HG03460 (cell line): ENCODE data around the gene RAMP1.
"Not testable (repeated sequence)": the region's sequence is repeated elsewhere in the genome, so short reads cannot be mapped to it uniquely, and the experiment has no call there.

Experiments
- ATAC-seq: cut with Tn5 transposase; IDR thresholded peaks from one replicate; pipeline ENCODE4 v1.9.1; 2021; ENCODE audit not compliant: unreplicated experiment

RAMP1 gene

DNA sequence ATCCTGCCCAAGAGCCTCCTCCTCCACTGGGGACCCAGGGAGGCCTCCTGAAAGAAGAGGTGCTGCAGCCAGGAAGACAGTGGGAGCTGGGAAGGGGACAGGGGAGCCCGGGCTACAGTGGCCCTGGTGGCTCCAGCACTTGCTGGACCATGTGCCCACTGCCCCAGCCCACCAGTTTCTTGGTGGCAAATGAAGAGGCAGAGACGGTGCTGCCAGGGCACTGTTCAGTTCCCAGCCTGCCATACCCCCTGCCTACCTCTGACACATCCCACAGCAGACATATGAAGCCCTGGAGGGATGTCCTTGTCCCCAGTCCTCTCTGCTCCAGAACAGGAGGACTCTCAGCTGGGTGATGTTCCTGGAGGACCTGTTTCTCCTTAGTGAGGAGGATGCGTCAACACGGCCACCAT lies 3.7 kb downstream of the RAMP1 start:
- no peak for ATAC-seq

DNA sequence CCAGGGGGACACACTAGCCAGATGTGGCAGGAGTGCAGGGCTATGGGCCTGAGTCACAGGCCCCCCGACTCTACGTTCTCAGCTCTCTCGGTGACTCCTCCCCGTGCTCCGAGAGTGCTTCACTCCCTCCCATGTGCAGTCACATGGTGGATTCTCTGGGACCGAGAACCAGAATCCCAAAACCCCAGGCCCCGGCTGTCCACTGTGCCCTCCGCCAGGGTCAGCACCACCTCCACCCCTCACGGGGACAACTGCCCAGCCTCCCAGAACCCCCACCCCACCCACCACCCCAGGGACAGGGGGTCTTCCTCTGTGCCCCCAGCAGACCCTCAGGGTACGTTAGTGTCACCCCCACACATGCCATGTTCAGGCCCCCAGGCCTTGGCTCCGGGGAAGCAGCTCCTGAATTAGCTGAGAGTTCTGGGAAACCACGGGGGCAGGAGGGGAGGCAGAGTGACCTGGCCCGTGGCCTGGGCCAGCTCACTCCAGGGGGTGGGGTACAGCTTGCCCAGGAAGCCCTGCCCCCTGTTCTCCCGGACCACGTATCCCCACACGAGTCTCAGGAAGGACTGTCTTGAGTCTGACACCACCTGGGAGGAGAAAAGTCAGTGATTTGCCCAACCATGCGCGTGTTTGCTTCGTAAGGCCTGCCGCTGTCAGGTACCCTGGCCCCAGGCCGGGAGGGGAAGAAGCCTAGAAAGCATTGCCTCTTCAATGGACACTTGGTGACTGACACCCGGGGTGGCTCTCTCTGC lies 4.4 kb downstream of the RAMP1 start:
- ATAC-seq = no peak

DNA sequence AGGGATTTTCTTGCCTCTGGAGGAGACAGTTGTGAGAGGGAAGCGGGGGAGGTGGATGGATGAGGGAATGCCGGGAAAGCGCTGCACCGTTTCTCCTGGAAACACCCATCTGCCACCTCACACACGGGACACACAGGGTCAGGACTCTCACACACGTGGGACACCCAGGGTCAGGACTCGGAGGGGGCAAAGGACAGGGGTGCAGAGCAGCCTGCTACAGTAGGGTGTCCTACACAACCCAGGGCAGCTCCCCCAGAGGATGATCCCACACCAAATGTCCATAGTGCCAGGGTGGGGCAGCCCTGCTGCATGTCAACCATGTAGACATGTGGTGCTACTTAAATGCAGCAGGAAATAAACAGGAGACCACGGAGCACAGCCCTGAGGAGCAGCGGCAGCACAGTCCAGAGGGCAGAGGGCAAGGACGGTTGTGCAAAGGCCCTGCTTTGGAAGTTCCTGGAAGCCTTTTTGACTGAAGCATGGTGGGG lies 5.1 kb downstream of the RAMP1 start:
- ATAC-seq = no peak

DNA sequence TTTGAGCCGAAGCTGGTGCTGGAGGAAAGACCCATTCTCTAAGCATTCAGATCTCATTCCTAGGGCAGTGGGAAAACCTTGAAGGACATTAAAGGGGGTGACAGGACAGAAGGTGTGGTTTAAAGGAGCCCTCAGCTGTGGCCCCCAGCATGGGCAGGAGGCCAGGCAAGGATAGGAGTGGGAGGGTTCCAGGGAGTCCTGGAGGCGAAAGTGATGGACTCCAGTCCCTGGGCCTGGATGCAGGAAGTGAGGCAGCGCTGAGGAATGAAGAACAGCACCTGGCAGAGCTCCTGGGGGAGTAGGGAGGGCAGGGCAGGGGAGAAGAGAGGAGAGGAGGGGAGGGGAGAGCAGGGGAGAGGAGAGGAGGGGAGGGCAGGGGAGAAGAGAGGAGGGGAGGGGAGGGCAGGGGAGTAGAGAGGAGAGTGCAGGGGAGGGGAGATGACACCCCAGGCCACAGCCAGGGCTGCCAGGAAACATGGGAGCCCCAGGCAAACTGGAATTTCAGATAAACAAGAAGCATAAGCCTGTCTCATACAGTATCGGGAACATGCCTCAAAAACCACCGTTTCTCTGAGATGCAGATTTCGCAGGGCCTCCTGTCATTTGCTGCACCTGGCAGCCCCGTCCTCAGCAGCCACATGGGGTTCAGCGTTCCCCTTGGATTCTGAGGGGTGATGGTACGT lies 5.7 kb downstream of the RAMP1 start:
- ATAC-seq = no peak

DNA sequence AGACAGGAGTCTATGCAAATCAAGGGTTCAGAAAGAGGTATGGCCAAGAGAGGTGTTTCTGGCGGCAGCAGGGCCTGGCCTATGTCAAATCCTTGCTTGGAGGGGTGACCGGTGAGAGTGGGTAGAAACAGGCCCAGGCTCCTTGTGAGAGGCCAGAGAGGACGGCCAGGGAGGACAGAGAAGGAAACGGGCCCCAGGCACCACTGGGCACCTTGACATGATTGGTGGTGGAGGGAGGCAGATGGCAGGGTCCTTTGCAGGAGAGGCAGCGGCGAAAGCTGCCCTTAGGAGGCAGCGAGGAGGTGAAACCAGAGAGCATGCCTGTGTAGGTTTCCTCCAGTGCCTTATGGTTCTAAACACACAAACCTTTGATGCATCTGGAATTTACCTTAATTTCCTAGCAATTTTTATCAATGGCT lies 6.2 kb downstream of the RAMP1 start:
- no peak for ATAC-seq

DNA sequence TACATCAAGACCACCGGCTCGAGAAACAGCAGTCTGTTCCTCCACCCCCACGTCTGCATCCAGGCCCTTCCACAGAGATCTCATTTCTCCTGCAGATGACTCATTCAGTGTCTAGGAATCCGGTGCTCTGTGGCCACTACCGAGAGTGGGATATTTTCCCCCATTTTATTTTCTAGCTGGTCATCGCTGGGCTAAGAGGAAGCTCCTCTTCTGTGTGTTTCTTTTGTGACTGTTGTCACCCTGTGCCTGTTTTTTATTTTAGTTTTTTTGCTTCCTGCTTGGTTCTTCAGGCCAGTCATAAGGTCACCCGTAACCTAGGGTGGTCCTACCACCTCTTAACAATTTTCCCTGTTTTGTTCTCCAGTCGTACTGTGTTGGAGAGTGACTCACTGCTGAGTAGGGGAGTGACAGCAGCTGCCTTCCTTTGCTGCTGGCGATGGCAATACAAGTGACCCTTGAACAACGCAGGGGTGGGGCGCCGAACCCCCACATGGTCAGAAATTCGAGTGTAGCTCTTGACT lies 6.7 kb downstream of the RAMP1 start:
- ATAC-seq = no peak

DNA sequence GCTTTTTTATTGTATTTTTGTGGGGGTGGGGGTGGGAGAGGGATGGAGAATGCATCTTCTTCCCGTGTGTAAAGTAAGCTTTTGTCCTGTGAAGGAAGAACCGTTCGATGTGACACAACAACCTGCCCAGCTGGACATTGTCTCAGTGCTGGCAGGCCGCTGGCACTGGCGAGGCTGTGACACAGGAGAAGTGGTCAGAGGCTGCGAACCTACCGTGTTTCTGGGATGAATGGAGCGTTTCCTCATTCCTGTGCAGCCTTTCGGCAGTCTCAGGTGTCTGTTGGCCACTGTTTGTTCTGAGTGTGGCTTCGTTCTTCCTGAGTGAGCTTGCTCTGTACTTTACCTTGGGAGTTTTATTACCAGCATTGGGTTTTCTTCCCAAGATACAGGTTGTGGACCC lies 8.0 kb downstream of the RAMP1 start:
- no peak for ATAC-seq

DNA sequence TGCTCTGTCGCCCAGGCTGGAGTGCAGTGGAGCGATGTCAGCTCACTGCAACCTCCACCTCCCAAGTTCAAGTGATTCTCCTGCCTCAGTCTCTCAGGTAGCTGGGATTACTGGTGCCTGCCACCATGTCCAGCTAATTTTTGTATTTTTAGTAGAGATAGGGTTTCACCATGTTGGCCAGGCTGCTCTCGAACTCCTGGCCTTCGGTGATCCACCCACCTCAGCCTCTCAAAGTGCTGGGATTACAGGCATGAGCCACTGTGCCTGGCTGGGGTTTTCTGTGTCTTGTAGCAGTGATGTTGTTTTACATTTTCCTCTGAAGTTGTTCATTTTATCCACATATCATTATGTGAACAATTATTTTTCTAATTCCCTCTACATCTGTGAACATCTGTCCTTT lies 8.7 kb downstream of the RAMP1 start:
- not testable (repeated sequence) for ATAC-seq

DNA sequence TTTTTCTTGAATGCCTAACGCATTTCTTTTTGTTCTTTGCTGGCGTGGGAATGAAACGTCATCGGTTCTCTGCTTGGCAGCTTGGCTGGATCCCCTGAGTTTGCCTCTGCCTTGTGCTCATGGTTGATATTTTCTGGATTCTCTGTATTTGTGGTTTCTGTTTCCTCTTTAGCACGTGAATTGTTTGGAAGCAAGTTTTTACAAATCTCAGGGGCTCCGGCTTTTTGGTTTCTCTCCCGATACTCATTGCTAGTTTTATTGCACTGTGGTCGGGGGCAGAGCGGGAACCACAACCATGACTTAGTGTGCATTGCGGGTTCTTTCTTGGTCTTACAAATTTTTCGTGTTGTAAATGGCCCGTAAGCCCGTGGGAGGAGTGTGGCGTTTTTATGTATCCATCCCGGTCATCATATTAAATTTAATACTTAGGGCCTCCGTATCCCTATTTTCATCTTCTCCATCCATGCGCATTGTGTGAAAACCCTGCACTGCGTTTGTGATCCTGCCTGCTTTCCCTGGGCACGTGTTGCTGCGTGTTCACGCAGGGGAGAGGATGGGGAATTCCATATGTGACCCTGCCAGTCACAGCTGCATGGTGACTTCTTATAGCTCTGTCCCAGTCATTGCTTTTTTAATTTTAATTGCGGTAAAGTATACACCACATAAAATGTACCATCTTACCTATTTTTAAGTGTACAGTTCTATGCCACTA lies 9.4 kb downstream of the RAMP1 start:
- no peak for ATAC-seq

DNA sequence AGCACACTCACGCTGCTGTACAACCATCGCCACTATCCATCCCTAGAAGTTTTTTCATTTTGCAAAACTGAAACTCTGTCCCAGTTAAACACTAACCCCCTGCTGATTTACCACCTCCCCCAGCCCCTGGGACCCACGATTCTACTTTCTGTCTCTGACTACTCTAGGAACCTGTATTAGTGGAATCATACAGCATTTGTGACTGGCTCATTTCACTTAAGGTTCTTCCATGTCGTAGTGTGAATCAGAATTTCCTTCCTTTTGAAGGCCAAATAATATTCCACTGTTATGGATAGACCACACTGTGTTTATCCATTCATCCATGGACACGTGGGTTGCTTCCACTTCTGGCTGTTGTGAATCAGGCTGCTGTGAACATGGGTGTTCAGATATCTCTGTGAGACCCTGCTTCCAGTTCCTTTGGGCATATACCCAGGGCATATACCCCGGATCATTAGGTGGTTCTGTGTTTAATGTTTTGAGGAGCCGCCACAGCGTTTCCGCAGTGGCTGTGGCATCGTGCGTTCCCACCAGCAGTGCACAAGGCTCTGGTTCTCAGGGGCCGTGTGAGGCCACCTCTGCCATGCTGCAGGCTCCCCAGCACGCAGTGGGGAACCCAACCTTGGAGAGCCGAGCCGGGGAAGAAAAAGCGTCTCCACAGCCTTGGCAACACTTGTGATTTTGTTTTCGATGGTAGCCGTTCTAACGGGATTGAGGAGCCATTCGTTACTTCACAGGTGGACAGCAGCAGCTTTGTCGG lies 10.1 kb downstream of the RAMP1 start:
- no peak for ATAC-seq

DNA sequence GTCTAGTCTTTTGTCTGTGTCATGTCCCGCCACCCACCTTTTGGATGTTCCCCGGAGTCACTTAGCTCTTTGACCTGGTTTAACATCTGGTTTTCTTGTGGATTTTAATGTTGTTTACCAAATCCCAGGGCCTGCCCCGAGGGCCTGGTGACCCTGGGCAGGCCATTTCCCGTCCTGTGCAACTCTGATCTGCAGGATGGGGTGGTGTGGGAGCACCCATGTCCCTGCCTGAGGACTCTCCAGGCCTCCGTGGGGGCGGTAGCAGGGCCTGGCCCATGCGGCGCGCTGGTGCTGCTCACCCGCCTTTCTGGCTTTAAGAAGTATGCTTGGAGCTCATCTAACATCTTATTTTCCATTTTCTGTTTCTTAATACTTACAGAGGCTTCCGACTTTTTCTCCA lies 10.7 kb downstream of the RAMP1 start:
- ATAC-seq = no peak

DNA sequence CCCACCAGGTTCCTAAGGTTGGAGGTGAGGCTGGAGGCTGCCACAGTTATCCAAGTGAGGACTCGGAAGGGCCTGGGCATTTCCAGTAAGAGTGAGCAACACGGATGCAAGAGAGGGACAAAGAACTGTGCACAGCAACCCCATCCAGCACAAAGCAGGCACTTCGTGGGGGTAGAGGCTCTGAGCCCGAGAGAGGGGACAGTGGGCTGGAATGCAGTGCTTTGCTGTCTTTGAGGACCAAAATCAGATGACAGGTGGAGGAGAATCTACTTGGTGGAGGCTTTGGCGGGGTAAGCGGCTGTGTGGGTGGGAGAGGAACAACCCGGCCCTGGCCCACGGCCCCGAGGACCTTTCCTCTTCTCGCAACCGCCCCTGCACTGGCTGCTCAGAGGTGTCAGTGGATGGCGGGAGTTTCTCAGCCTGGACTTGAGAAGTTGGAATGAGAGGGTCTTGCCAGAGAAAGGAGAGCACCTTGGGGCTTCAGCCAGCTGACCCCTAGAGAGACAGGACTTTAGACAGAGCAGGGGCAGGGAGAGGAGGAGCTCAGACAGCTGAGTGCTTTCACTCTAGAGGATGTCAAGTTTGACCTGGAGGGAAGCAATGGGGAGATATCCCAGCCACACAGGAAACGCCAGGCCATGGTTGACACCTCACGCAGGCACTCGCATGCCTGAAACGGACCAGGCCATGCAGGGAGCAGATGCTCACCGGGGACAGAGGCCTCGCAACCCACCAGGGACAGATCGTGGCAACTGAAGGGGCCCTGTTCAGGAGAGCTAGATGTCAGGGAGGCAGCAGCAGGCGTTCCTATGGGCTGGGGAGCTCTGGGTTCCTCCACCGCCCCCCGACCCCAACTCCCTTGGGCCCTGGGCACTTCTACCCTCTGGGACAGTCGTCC lies 11.6 kb downstream of the RAMP1 start:
- no peak for ATAC-seq

DNA sequence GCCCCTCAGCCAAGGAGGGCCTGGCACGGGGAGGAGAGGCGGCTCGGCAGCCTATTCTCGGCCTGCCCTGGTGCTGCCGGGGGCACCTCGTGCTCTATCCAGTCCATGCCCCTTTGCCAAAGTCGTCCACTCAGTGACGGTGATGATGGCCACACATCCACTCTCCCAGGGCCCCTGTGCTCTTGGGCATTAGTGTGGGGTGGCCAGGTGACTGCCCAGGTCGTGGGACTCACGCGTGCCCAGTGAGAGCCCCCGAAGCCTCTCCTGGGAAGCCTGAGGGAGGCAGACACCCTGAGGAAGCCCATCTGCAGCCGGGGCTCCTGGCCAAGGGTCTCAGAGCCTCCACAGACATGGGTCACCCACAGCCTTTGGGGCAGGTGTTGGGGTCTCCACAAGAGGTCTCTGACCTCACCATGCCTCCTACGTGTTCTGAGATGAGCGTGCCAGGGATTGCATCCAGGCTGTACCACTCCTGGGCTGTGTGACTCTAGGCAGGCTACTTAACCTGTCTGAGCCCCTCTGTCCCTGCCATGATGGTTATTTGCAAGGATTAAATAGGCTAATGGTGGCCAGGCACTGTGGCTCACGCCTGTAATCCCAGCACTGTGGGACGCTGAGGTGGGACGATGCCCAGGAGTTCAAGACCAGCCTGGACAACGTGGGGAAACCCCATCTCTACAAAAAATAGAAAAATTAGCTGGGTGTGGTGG lies 12.9 kb downstream of the RAMP1 start:
- ATAC-seq = no peak

DNA sequence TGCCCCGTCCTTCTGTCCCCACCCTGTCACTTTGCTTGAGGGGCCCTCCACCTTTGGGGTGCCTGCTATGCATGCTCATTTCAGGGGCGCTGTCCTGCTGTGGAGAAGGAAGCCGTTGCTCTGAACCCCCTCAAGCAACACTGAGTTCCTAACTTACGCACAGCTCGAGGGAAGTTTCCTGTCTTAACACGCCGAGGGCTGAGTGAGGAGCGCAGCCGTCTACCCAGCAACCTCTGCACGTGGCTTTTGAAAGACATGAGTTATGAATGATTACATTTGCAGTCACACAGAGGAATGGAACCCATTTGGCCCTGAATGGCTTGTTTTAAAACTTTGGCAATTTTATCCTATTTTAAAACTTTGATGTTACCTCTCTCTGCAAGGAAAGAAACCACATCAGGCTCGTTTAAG lies 14.0 kb downstream of the RAMP1 start:
- no peak for ATAC-seq

DNA sequence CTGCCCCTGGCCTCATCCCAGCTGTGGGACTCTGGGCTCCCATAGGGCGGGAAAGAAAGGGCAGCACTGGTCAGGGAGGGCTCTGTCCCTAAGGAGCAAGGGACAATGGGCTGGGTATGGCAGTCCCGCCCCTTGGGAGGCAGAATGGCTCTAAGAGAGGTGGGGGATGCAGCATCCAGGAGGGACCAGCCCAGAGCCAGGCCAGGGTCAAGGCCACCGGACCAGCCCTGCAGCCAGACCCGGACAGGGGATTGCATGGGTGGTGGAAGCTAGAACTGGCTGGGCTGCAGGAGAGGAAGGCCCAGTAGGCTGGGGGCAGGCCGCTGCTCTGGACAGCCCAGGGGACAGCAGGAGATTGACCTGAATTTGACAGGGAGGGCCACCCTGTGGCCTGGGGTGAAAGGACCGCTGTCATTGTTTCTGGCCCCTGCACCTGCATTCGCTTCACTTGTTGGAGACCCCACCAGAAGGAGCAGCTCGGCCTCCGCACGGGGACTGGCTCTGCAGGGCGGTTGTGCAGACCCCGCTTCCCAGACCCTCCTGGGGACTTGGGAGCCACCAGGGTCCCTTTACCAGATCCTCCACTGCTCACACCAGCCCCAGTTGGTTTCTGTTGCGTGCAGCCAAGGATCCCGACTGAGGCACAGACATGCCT lies 14.6 kb downstream of the RAMP1 start:
- no peak for ATAC-seq

DNA sequence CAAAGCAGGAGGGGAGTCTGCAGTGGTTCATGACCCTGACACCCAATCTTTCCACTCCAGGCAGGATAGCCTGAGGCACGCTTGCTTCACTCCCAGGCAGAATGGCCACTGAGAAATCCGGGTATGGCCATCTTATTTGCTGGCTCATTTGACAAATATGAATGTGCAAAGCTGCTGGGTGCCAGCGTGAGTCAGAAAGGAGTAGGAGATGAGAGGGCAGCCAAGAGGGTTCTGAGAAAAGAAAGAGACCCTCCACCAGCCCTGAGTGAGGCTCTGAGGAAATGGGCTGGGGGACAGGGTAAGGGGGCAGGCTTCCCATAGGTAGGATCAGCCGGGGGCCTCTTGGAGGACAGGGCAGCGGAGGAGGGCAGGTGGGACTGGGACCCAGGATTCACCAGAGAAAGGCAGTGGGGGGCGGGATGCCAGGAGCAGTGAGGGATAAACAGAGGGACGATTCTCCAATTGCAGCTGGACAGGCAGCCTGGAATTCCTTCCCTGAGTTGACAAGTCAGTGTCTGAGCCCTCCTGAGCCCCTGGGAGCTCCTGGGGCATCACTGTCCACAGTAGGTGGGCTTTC lies 15.2 kb downstream of the RAMP1 start:
- ATAC-seq = no peak

DNA sequence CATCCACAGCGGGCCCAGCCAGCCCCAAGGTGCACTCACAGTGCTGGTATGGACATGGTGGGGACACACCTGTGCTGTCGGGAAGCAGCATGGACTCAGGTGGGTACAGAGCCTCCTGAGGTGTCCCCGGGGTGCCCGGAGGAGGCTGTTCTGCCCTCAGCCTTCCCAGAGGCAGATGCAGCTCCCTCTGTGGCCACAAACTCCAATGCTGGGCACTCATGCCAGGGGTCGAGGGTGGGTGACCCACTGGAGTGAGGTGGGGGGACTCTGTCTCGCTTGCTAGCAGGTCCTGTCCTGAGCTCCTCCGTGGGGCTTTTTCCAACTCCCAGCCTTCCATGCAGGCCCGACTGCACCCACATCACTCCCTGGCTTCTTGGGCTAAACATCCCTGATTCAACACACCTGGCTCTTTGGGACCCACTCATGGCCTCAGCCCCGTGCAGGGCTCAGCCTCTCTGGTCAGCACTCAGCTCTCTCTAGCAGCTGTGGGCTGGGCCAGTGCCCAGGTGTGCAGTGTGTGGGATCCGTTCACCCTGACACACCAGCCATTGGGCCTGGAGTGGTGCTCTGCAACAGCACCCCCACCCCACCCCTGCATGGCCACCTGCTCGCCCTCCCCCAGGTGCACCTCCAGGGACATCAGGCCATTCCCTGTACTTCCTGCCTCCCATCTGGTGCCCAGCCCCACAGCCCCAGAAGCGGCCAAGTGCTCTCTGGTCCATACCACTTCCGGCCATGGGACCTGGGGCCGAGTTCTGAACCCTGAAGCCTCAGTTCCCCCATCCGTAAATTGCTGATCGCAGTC lies 16.0 kb downstream of the RAMP1 start:
- no peak for ATAC-seq
